WTC11 (cell line): ENCODE data around the gene PTPA. TPM values are rescaled to one million over a fixed set of nuclear protein-coding genes. Genes with fewer than 3 reads are reported as not detected.
A peak's percentile ranks its signal among the peaks of the same experiment; 100 is the strongest.

ENCODE experiments used
- ATAC-seq: fragments of 200-7000 bp; cut with Tn5 transposase; 2 replicates; pipeline ENCODE4 v1.10.0; 2021; ENCODE audit warnings: mild to moderate bottlenecking, moderate library complexity
- CTCF ChIA-PET: fragments of 300-600 bp; sonication (Branson Sonifier 250); formaldehyde crosslinking; loops from one replicate; lab custom pipeline; 2021; ENCODE audit warnings: antibody characterized with exemption; lab: Charles Lee
- POLR2A ChIA-PET: fragments of 350-600 bp; sonication (Branson Sonifier 250); formaldehyde crosslinking; loops from one replicate; lab custom pipeline; 2021; ENCODE audit warnings: antibody characterized with exemption; lab: Charles Lee
- DNase-seq: peaks from one replicate; pipeline ENCODE4 v3.0.0; 2021; ENCODE audit warnings: low spot score
- H3K27ac Mint-ChIP-seq: 2 replicates; pipeline ENCODE4 v1.8.0; 2021; ENCODE audit warnings: mixed read lengths
- H3K27me3 Mint-ChIP-seq: 2 replicates; pipeline ENCODE4 v1.8.0; 2021; ENCODE audit warnings: low read depth, mild to moderate bottlenecking, moderate library complexity, mixed read lengths
- H3K36me3 Mint-ChIP-seq: 2 replicates; pipeline ENCODE4 v1.8.0; 2021; ENCODE audit warnings: mixed read lengths
- H3K4me1 Mint-ChIP-seq: 2 replicates; pipeline ENCODE4 v1.8.0; 2022; ENCODE audit warnings: mixed read lengths
- H3K4me3 Mint-ChIP-seq: 2 replicates; pipeline ENCODE4 v1.8.0; 2021; ENCODE audit warnings: mild to moderate bottlenecking, moderate library complexity, mixed read lengths
- H3K9me3 Mint-ChIP-seq: 2 replicates; pipeline ENCODE4 v1.8.0; 2021; ENCODE audit warnings: mixed read lengths
- AFF4 ChIP-seq: sonication (generic); formaldehyde crosslinking; IDR thresholded peaks from 2 replicates; pipeline ENCODE4 v1.8.1; 2023; ENCODE audit warnings: mild to moderate bottlenecking, missing genetic modification reagents, borderline replicate concordance
- ATF3 ChIP-seq: sonication (generic); formaldehyde crosslinking; conservative IDR thresholded peaks from 2 replicates; pipeline ENCODE4 v1.8.1; 2022; ENCODE audit warnings: mild to moderate bottlenecking, missing genetic modification reagents
- CBFB ChIP-seq: sonication (generic); formaldehyde crosslinking; IDR thresholded peaks from 2 replicates; pipeline ENCODE4 v1.8.1; 2022; ENCODE audit warnings: mild to moderate bottlenecking, low read depth, missing genetic modification reagents
- E2F4 ChIP-seq: sonication (generic); formaldehyde crosslinking; IDR thresholded peaks from 2 replicates; pipeline ENCODE4 v1.8.1; 2022; ENCODE audit warnings: low read depth, mild to moderate bottlenecking, moderate library complexity, missing genetic modification reagents, borderline replicate concordance
- ELF4 ChIP-seq: sonication (generic); formaldehyde crosslinking; IDR thresholded peaks from 2 replicates; pipeline ENCODE4 v1.8.1; 2022; ENCODE audit warnings: low read depth, mild to moderate bottlenecking, moderate library complexity, missing genetic modification reagents
- ERG ChIP-seq: fragments of 250-450 bp; sonication (Bioruptor Pico); IDR thresholded peaks from 2 replicates; pipeline ENCODE4 v1.8.0; 2021; ENCODE audit warnings: mild to moderate bottlenecking
- FOXP1 ChIP-seq: sonication (generic); formaldehyde crosslinking; IDR thresholded peaks from 2 replicates; pipeline ENCODE4 v1.8.0; 2022; ENCODE audit warnings: missing genetic modification reagents, mild to moderate bottlenecking, moderate library complexity, borderline replicate concordance
- GABPB1 ChIP-seq: sonication (generic); formaldehyde crosslinking; IDR thresholded peaks from 2 replicates; pipeline ENCODE4 v1.8.1; 2023; ENCODE audit warnings: mild to moderate bottlenecking, missing genetic modification reagents
- IRF2 ChIP-seq: sonication (generic); formaldehyde crosslinking; IDR thresholded peaks from 2 replicates; pipeline ENCODE4 v1.8.0; 2022; ENCODE audit warnings: low read depth, missing genetic modification reagents, borderline replicate concordance
- JAZF1 ChIP-seq: fragments of 250-450 bp; sonication (Bioruptor Pico); IDR thresholded peaks from 2 replicates; pipeline ENCODE4 v1.9.0; 2021; ENCODE audit warnings: moderate library complexity, mild to moderate bottlenecking, inconsistent platforms
- PRRX2 ChIP-seq: fragments of 250-450 bp; sonication (Bioruptor Pico); IDR thresholded peaks from 2 replicates; pipeline ENCODE4 v1.8.0; 2021; ENCODE audit warnings: mild to moderate bottlenecking
- TEAD4 ChIP-seq: sonication (generic); formaldehyde crosslinking; IDR thresholded peaks from 2 replicates; pipeline ENCODE4 v1.8.0; 2022; ENCODE audit warnings: mild to moderate bottlenecking, missing genetic modification reagents
- ZNF121 ChIP-seq: sonication (generic); formaldehyde crosslinking; IDR thresholded peaks from 2 replicates; pipeline ENCODE4 v1.8.0; 2023; ENCODE audit warnings: missing genetic modification reagents
- ZNF232 ChIP-seq: sonication (generic); formaldehyde crosslinking; IDR thresholded peaks from 2 replicates; pipeline ENCODE4 v1.8.0; 2022; ENCODE audit warnings: mild to moderate bottlenecking, missing genetic modification reagents
- ZNF423 ChIP-seq: fragments of 250-450 bp; sonication (Bioruptor Pico); IDR thresholded peaks from 2 replicates; pipeline ENCODE4 v2.1.2; 2022; ENCODE audit warnings: mild to moderate bottlenecking, moderate library complexity
- ZNF425 ChIP-seq: fragments of 250-450 bp; sonication (Bioruptor Pico); conservative IDR thresholded peaks from 2 replicates; pipeline ENCODE4 v1.9.0; 2021; ENCODE audit warnings: mild to moderate bottlenecking
- ZNF671 ChIP-seq: fragments of 250-450 bp; sonication (Bioruptor Pico); IDR thresholded peaks from 2 replicates; pipeline ENCODE4 v1.8.0; 2021; ENCODE audit warnings: mild to moderate bottlenecking
- total RNA-seq: library from RNA; stranded (reverse); gene quantifications from 3 replicates; pipeline ENCODE4 v1.2.3, GENCODE V29; 2021
- TF ChIP-seq, protein P1 (sequence below): sonication (generic); formaldehyde crosslinking; IDR thresholded peaks from 2 replicates; pipeline ENCODE4 v1.8.0; 2023; ENCODE audit warnings: mild to moderate bottlenecking, missing genetic modification reagents

The PTPA gene
- total RNA-seq, 1 experiment from 2014 or later: 186 TPM

DNA sequence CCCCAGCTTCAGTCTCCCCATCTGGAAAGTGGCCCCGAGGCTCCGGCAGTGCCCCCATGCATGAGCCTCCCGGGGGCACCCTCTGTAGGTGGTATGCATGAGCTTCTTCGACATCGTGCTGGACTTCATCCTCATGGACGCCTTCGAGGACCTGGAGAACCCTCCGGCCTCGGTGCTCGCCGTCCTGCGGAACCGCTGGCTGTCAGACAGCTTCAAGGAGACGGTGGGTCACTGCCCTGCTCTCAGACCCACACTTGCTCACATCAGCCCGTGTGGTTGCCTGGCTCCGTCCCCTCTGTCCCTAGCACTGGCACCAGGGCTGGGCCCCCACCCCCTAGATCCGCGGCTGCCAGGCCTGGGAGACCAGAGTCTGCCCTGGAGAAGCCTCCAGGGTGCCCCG, 43.1 kb upstream of the PTPA start:
- ChIA-PET CTCF (interaction anchor here (1.5 kb wide), 1 partner anchor 40 kb away, joined by 5 read pairs; the partner anchor contains the start of gene SH3GLB2), POLR2A (no interaction called here)
- peaks cover 31% of the 10 kb centered on the region for H3K36me3 Mint-ChIP-seq
- H3K27ac Mint-ChIP-seq: no peak overlapping the region
- no peak for TF ChIP-seq ATF3 (CRISPR knock-in tag)
- TF ChIP-seq FOXP1 (CRISPR knock-in tag): no peak
- TF ChIP-seq TEAD4: no peak
- TF ChIP-seq E2F4 (CRISPR knock-in tag): no peak
- TF ChIP-seq ELF4 (CRISPR knock-in tag): no peak
- peaks cover 27% of the 10 kb centered on the region for H3K4me1 Mint-ChIP-seq
- H3K9me3 Mint-ChIP-seq: no peaks in the 10 kb centered on the region
- ATAC-seq: no peak
- no peak overlapping the region for H3K4me3 Mint-ChIP-seq
- no peaks in the 10 kb centered on the region for H3K27me3 Mint-ChIP-seq
- DNase-seq: no peak

GRCh38 chr9:129068990-129069861, 42.0 kb upstream of the PTPA start:
- H3K27ac Mint-ChIP-seq: peak overlapping the region; percentile 65
- ChIA-PET POLR2A (interaction anchor here (0.5 kb wide), 1 partner anchor 159 kb away, joined by 5 read pairs; no protein-coding TSS in a partner anchor), CTCF (no interaction called here)
- H3K27me3 Mint-ChIP-seq: no peaks in the 10 kb centered on the region
- H3K36me3 Mint-ChIP-seq: peaks cover 26% of the 10 kb centered on the region
- H3K9me3 Mint-ChIP-seq: no peaks in the 10 kb centered on the region
- ATAC-seq (no peak), DNase-seq (no peak)
- no peak overlapping the region for H3K4me3 Mint-ChIP-seq
- peaks cover 28% of the 10 kb centered on the region for H3K4me1 Mint-ChIP-seq
- TF ChIP-seq GABPB1 (CRISPR knock-in tag) (no peak), ZNF423 (CRISPR knock-in tag) (no peak), PRRX2 (CRISPR knock-in tag) (no peak), ZNF232 (no peak), ZNF121 (no peak), ERG (CRISPR knock-in tag) (no peak), CBFB (CRISPR knock-in tag) (no peak), IRF2 (no peak), ZNF425 (CRISPR knock-in tag) (no peak), JAZF1 (CRISPR knock-in tag) (no peak), AFF4 (CRISPR knock-in tag) (no peak), ZNF671 (CRISPR knock-in tag) (no peak)
- TF ChIP-seq, protein P1, sequence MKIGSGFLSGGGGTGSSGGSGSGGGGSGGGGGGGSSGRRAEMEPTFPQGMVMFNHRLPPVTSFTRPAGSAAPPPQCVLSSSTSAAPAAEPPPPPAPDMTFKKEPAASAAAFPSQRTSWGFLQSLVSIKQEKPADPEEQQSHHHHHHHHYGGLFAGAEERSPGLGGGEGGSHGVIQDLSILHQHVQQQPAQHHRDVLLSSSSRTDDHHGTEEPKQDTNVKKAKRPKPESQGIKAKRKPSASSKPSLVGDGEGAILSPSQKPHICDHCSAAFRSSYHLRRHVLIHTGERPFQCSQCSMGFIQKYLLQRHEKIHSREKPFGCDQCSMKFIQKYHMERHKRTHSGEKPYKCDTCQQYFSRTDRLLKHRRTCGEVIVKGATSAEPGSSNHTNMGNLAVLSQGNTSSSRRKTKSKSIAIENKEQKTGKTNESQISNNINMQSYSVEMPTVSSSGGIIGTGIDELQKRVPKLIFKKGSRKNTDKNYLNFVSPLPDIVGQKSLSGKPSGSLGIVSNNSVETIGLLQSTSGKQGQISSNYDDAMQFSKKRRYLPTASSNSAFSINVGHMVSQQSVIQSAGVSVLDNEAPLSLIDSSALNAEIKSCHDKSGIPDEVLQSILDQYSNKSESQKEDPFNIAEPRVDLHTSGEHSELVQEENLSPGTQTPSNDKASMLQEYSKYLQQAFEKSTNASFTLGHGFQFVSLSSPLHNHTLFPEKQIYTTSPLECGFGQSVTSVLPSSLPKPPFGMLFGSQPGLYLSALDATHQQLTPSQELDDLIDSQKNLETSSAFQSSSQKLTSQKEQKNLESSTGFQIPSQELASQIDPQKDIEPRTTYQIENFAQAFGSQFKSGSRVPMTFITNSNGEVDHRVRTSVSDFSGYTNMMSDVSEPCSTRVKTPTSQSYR (CRISPR knock-in tag): no peak
